Vagina (tissue), 2 donors: Measurements from ENCODE around the gene CBFA2T2.

Experiments used
- CTCF ChIP-seq, 3 experiments: fragments of 450-650 bp in 2 of 3; fragments of 200-600 bp in 1 of 3; sonication (generic) in 1 of 3; IDR thresholded peaks; one replicate each; pipeline ENCODE4 v1.5.1; 2017 to 2019; ENCODE audit warnings: antibody characterized with exemption in 3 of 3, mild to moderate bottlenecking in 2 of 3, moderate library complexity in 2 of 3
- POLR2AphosphoS5 ChIP-seq, 2 donors: sonication (generic); formaldehyde crosslinking; IDR thresholded peaks; one replicate each; pipeline ENCODE4 v1.9.0; 2017; ENCODE audit warnings: antibody characterized with exemption in 2 of 2, mild to moderate bottlenecking in 2 of 2, low read depth in 1 of 2; ENCODE audit not compliant: insufficient read depth in 1 of 2

GRCh38 chr20:33668466-33669155, 178.7 kb downstream of the CBFA2T2 start:
- TF ChIP-seq CTCF (IDR thresholded peaks at IDR 0.05), result no peak
- no peak for TF ChIP-seq POLR2AphosphoS5 (IDR thresholded peaks at IDR 0.05; ENCODE audit: insufficient read depth in 1 of 2, low read depth in 1 of 2)
